Measurements from ENCODE around the gene SLC9A3. TPM values are rescaled to one million over a fixed set of nuclear protein-coding genes. Genes with fewer than 3 reads are reported as not detected.

Gene SLC9A3
- total RNA-seq, result 1 to 10 TPM; 2.3 to 3.1 TPM
- polyA plus RNA-seq (ENCODE audit: insufficient read length in 2 of 2), result 1 to 10 TPM; 5.6 to 7.2 TPM
- long read RNA-seq, donor 1, partial matches to known transcripts, result 0 of 1 reads
- long read RNA-seq, donor 1, other reads (novel, unspliced or antisense), result 0 of 1 reads
- long read RNA-seq, donor 2, result 0 reads
- long read RNA-seq, donor 3, result 0 reads
- long read RNA-seq, donor 4, result 0 reads

GRCh38 chr5:524234-524972, at the start of gene SLC9A3:
Gene SLC9A3, minus strand, starts transcription at chr5:524449.
- Histone ChIP-seq H3K36me3 (ENCODE audit: control insufficient read depth, insufficient read depth, low read length) (no peaks in the 10 kb centered on the region), H3K27ac (ENCODE audit: low read depth, low read length) (no peak within 1 kb of the TSS), H3K4me3 (ENCODE audit: low read depth, low read length) (peak within 1 kb of the TSS; percentile 49), H3K9me3 (ENCODE audit: control insufficient read depth, insufficient read depth, low read length) (no peaks in the 10 kb centered on the region), H3K4me1 (ENCODE audit: control insufficient read depth, insufficient read depth, low read length) (peaks cover 36% of the 10 kb centered on the region), H3K27me3 (ENCODE audit: control insufficient read depth, insufficient read depth, low read length) (peaks cover 73% of the 10 kb centered on the region)
- no peak for DNase-seq (ENCODE audit: low read depth in 4 of 6, low spot score in 6 of 6)
- 3% methylated on average over 89 of the region's 89 CpGs for WGBS (ENCODE audit: insufficient coverage)

- H3K4me3 ChIP-seq (ENCODE audit: low read depth, low read length), result no peak overlapping the region
- DNase-seq (ENCODE audit: low read depth in 4 of 6, low spot score in 6 of 6), result no peak
- H3K4me1 ChIP-seq (ENCODE audit: control insufficient read depth, insufficient read depth, low read length), result no peaks in the 10 kb centered on the region
- no peak overlapping the region for H3K27ac ChIP-seq (ENCODE audit: low read depth, low read length)
- H3K27me3 ChIP-seq (ENCODE audit: control insufficient read depth, insufficient read depth, low read length), result peaks cover 4% of the 10 kb centered on the region
- H3K36me3 ChIP-seq (ENCODE audit: control insufficient read depth, insufficient read depth, low read length), result no peaks in the 10 kb centered on the region
- peaks cover 2% of the 10 kb centered on the region for H3K9me3 ChIP-seq (ENCODE audit: control insufficient read depth, insufficient read depth, low read length)
- 42% methylated on average over 16 of the region's 16 CpGs for WGBS (ENCODE audit: insufficient coverage)
Observed at GRCh38 chr5:573976-574375, 49.7 kb upstream of the SLC9A3 start.

GRCh38 chr5:573206-573605, 49.0 kb upstream of the SLC9A3 start:
- Histone ChIP-seq H3K36me3 (ENCODE audit: control insufficient read depth, insufficient read depth, low read length) (no peaks in the 10 kb centered on the region), H3K9me3 (ENCODE audit: control insufficient read depth, insufficient read depth, low read length) (peaks cover 2% of the 10 kb centered on the region), H3K4me1 (ENCODE audit: control insufficient read depth, insufficient read depth, low read length) (no peaks in the 10 kb centered on the region), H3K4me3 (ENCODE audit: low read depth, low read length) (no peak overlapping the region), H3K27me3 (ENCODE audit: control insufficient read depth, insufficient read depth, low read length) (peaks cover 8% of the 10 kb centered on the region), H3K27ac (ENCODE audit: low read depth, low read length) (no peak overlapping the region)
- 89% methylated on average over 6 of the region's 12 CpGs for WGBS (ENCODE audit: insufficient coverage)
- DNase-seq (ENCODE audit: low read depth in 4 of 6, low spot score in 6 of 6), result no peak

- no peak overlapping the region for H3K4me3 ChIP-seq (ENCODE audit: low read depth, low read length)
- peak in 1 of 6 donors; percentile 10 for DNase-seq (ENCODE audit: low read depth in 4 of 6, low spot score in 6 of 6)
- peaks cover 14% of the 10 kb centered on the region for H3K27me3 ChIP-seq (ENCODE audit: control insufficient read depth, insufficient read depth, low read length)
- H3K36me3 ChIP-seq (ENCODE audit: control insufficient read depth, insufficient read depth, low read length), result no peaks in the 10 kb centered on the region
- H3K27ac ChIP-seq (ENCODE audit: low read depth, low read length), result no peak overlapping the region
- H3K9me3 ChIP-seq (ENCODE audit: control insufficient read depth, insufficient read depth, low read length), result no peaks in the 10 kb centered on the region
- 74% methylated on average over 5 of the region's 14 CpGs for WGBS (ENCODE audit: insufficient coverage)
- no peaks in the 10 kb centered on the region for H3K4me1 ChIP-seq (ENCODE audit: control insufficient read depth, insufficient read depth, low read length)
Observed at GRCh38 chr5:572398-573019, 48.3 kb upstream of the SLC9A3 start.

DNA sequence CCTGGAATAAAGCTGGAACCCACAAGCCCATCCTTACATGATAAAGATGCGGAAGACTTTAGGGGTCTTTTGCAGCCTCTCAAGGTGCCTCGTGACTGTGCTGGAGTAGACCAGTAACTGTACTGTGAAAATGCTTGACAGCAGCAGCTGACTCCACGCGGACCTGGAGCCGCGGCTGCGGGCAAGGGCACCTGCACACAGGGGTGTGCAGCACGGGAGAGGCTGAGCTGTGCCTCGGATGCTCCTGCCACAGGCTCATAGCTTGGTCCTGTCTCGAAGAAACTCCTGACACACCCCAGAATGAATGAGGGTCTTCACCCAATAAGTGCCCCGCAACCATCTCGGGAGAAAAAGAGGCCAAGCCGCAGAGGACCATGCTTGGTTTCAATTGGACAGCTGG, 47.5 kb upstream of the SLC9A3 start:
- WGBS (ENCODE audit: insufficient coverage), result 94% methylated on average over 13 of the region's 13 CpGs
- no peak overlapping the region for H3K27ac ChIP-seq (ENCODE audit: low read depth, low read length)
- H3K27me3 ChIP-seq (ENCODE audit: control insufficient read depth, insufficient read depth, low read length), result peaks cover 21% of the 10 kb centered on the region
- H3K36me3 ChIP-seq (ENCODE audit: control insufficient read depth, insufficient read depth, low read length), result no peaks in the 10 kb centered on the region
- H3K4me1 ChIP-seq (ENCODE audit: control insufficient read depth, insufficient read depth, low read length), result no peaks in the 10 kb centered on the region
- H3K9me3 ChIP-seq (ENCODE audit: control insufficient read depth, insufficient read depth, low read length), result peaks cover 1% of the 10 kb centered on the region
- no peak for DNase-seq (ENCODE audit: low read depth in 4 of 6, low spot score in 6 of 6)
- H3K4me3 ChIP-seq (ENCODE audit: low read depth, low read length), result no peak overlapping the region

GRCh38 chr5:570886-571285, 46.6 kb upstream of the SLC9A3 start:
- Histone ChIP-seq H3K36me3 (ENCODE audit: control insufficient read depth, insufficient read depth, low read length) (no peaks in the 10 kb centered on the region), H3K27me3 (ENCODE audit: control insufficient read depth, insufficient read depth, low read length) (peaks cover 30% of the 10 kb centered on the region), H3K4me3 (ENCODE audit: low read depth, low read length) (no peak overlapping the region), H3K4me1 (ENCODE audit: control insufficient read depth, insufficient read depth, low read length) (no peaks in the 10 kb centered on the region), H3K9me3 (ENCODE audit: control insufficient read depth, insufficient read depth, low read length) (peaks cover 2% of the 10 kb centered on the region), H3K27ac (ENCODE audit: low read depth, low read length) (no peak overlapping the region)
- DNase-seq (ENCODE audit: low read depth in 4 of 6, low spot score in 6 of 6), result no peak
- WGBS (ENCODE audit: insufficient coverage), result 73% methylated on average over 7 of the region's 8 CpGs

- no peak for DNase-seq (ENCODE audit: low read depth in 4 of 6, low spot score in 6 of 6)
- Histone ChIP-seq H3K4me3 (ENCODE audit: low read depth, low read length) (no peak overlapping the region), H3K36me3 (ENCODE audit: control insufficient read depth, insufficient read depth, low read length) (no peaks in the 10 kb centered on the region), H3K27me3 (ENCODE audit: control insufficient read depth, insufficient read depth, low read length) (peaks cover 34% of the 10 kb centered on the region), H3K9me3 (ENCODE audit: control insufficient read depth, insufficient read depth, low read length) (peaks cover 2% of the 10 kb centered on the region), H3K4me1 (ENCODE audit: control insufficient read depth, insufficient read depth, low read length) (no peaks in the 10 kb centered on the region), H3K27ac (ENCODE audit: low read depth, low read length) (no peak overlapping the region)
- WGBS (ENCODE audit: insufficient coverage), result 94% methylated on average over 17 of the region's 17 CpGs
Observed at GRCh38 chr5:570446-570845, 46.2 kb upstream of the SLC9A3 start.

DNA sequence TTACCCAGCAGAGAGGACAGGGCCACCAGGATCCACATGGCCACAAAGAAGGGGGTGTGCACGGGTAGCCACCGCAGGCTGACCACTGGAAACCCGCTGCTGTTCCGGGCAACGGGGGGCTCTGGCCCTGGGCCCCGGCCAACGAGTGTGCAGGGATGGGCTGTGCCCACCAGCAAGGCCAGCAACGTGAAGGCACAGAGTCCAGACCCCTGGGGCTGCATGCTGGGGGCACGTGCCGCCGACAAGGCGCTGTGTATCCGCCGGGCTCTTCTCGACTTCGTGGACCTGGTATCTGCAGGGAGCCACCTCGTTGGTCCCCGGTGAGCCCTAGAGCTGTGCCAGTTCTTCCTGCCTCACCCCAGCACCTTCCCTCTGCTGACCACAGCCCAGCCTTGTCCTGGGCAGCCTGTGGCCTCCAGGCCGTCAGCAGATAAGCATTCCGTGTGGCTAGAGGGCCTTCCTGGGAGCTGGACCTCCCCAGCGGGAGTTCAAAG, 45.7 kb upstream of the SLC9A3 start:
- WGBS (ENCODE audit: insufficient coverage), result 92% methylated on average over 20 of the region's 21 CpGs
- H3K27ac ChIP-seq (ENCODE audit: low read depth, low read length), result no peak overlapping the region
- no peaks in the 10 kb centered on the region for H3K4me1 ChIP-seq (ENCODE audit: control insufficient read depth, insufficient read depth, low read length)
- no peak overlapping the region for H3K4me3 ChIP-seq (ENCODE audit: low read depth, low read length)
- peaks cover 34% of the 10 kb centered on the region for H3K27me3 ChIP-seq (ENCODE audit: control insufficient read depth, insufficient read depth, low read length)
- peaks cover 2% of the 10 kb centered on the region for H3K9me3 ChIP-seq (ENCODE audit: control insufficient read depth, insufficient read depth, low read length)
- no peaks in the 10 kb centered on the region for H3K36me3 ChIP-seq (ENCODE audit: control insufficient read depth, insufficient read depth, low read length)
- no peak for DNase-seq (ENCODE audit: low read depth in 4 of 6, low spot score in 6 of 6)

DNA sequence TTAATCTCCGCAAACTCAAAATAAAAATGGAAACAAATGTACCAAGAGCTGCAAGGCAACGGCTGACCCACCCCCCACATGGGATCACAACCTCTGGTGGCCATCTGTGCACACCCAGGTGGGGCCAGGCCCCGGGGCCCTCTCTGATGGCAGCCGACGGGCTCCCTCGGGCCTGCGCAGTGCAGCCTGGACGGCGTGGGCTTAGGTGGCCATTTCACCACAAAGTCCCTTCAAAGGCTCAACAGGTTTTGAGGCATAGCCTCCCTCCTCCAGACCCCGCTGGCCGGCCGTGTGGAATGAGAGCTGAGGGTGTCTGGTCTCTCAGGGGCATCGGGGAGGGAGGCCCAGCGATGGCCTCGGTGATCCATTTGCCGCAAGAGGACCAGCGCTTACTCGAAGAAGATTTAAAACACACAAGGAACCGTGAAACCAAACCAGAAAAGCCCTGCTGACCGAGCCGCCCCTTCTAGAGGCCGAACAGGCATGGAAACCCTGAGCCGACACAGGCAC, 45.2 kb upstream of the SLC9A3 start:
- Histone ChIP-seq H3K4me1 (ENCODE audit: control insufficient read depth, insufficient read depth, low read length) (no peaks in the 10 kb centered on the region), H3K27ac (ENCODE audit: low read depth, low read length) (no peak overlapping the region), H3K27me3 (ENCODE audit: control insufficient read depth, insufficient read depth, low read length) (peaks cover 34% of the 10 kb centered on the region), H3K36me3 (ENCODE audit: control insufficient read depth, insufficient read depth, low read length) (no peaks in the 10 kb centered on the region), H3K4me3 (ENCODE audit: low read depth, low read length) (no peak overlapping the region), H3K9me3 (ENCODE audit: control insufficient read depth, insufficient read depth, low read length) (peaks cover 2% of the 10 kb centered on the region)
- DNase-seq (ENCODE audit: low read depth in 4 of 6, low spot score in 6 of 6), result no peak
- WGBS (ENCODE audit: insufficient coverage), result 88% methylated on average over 21 of the region's 23 CpGs

Data from spinal cord (tissue), 10 donors.